GM12875 (cell line): Measurements from ENCODE around the gene CADM1.

ENCODE experiments used
- H3K4me3 ChIP-seq: one replicate; pipeline ENCODE4 v1.5.1; 2011; ENCODE audit warnings: low read depth, low read length, control low read depth
- CTCF ChIP-seq: IDR thresholded peaks from 2 replicates; pipeline ENCODE4 v1.5.1; 2011; ENCODE audit warnings: low read depth, mild to moderate bottlenecking, control low read depth, inconsistent platforms, low read length, moderate library complexity, borderline replicate concordance; ENCODE audit not compliant: insufficient read depth

Gene CADM1

GRCh38 chr11:115391160-115391559, 113.1 kb downstream of the CADM1 start:
- TF ChIP-seq CTCF: no peak
- H3K4me3 ChIP-seq: no peak overlapping the region

- no peak overlapping the region for H3K4me3 ChIP-seq
- no peak for TF ChIP-seq CTCF
These were observed 113.8 kb downstream of the CADM1 start for GRCh38 chr11:115390441-115390840.

- H3K4me3 ChIP-seq: no peak overlapping the region
- no peak for TF ChIP-seq CTCF
These were observed 114.4 kb downstream of the CADM1 start for GRCh38 chr11:115389790-115390189.

GRCh38 chr11:115385226-115385625, 119.0 kb downstream of the CADM1 start:
- no peak for TF ChIP-seq CTCF
- H3K4me3 ChIP-seq: no peak overlapping the region

GRCh38 chr11:115384236-115384635, 120.0 kb downstream of the CADM1 start:
- H3K4me3 ChIP-seq: no peak overlapping the region
- no peak for TF ChIP-seq CTCF

GRCh38 chr11:115383431-115383830, 120.8 kb downstream of the CADM1 start:
- no peak for TF ChIP-seq CTCF
- H3K4me3 ChIP-seq: no peak overlapping the region

GRCh38 chr11:115379528-115379927, 124.7 kb downstream of the CADM1 start:
- TF ChIP-seq CTCF: no peak
- no peak overlapping the region for H3K4me3 ChIP-seq
